NCI-H524 (cell line): Measurements from ENCODE around the gene SAMD9L.

Source experiments
- DNase-seq, 2 experiments: peaks; one replicate each; lab custom pipeline; 2025; lab: John Stamatoyannopoulos, UW

Gene SAMD9L

GRCh38 chr7:93148144-93148543, at the start of gene SAMD9L:
SAMD9L (minus strand) TSS chr7:93148385; CDS start chr7:93135971, 12,414 bp downstream.
- DNase-seq = no peak

GRCh38 chr7:93196336-93196735, 48.2 kb upstream of the SAMD9L start:
- DNase-seq = no peak

- no peak for DNase-seq
These were observed 46.2 kb upstream of the SAMD9L start for GRCh38 chr7:93194386-93194785.

GRCh38 chr7:93188870-93189634, 40.9 kb upstream of the SAMD9L start:
- no peak for DNase-seq

GRCh38 chr7:93185303-93186027, 37.3 kb upstream of the SAMD9L start:
- DNase-seq = no peak

- DNase-seq = no peak
These were observed 31.0 kb upstream of the SAMD9L start for GRCh38 chr7:93179173-93179572.

GRCh38 chr7:93178213-93178612, 30.0 kb upstream of the SAMD9L start:
- DNase-seq = peak in 1 of 2 experiments; percentile 61

GRCh38 chr7:93176992-93177580, 28.9 kb upstream of the SAMD9L start:
- no peak for DNase-seq

GRCh38 chr7:93175219-93175618, 27.0 kb upstream of the SAMD9L start:
- DNase-seq = no peak

- no peak for DNase-seq
These were observed 24.5 kb upstream of the SAMD9L start for GRCh38 chr7:93172683-93173082.

- DNase-seq = no peak
These were observed 23.5 kb upstream of the SAMD9L start for GRCh38 chr7:93171606-93172226.

GRCh38 chr7:93165447-93165846, 17.3 kb upstream of the SAMD9L start:
- DNase-seq = no peak

- DNase-seq = no peak
These were observed 16.6 kb upstream of the SAMD9L start for GRCh38 chr7:93164766-93165165.

- no peak for DNase-seq
These were observed 13.1 kb upstream of the SAMD9L start for GRCh38 chr7:93161181-93161762.

GRCh38 chr7:93160410-93160809, 12.2 kb upstream of the SAMD9L start:
- DNase-seq = no peak

- no peak for DNase-seq
These were observed 11.3 kb upstream of the SAMD9L start for GRCh38 chr7:93159490-93159889.

- DNase-seq = no peak
These were observed 8.7 kb upstream of the SAMD9L start for GRCh38 chr7:93156884-93157283.

- DNase-seq = no peak
These were observed 2.1 kb upstream of the SAMD9L start for GRCh38 chr7:93150200-93150835.

GRCh38 chr7:93148727-93149126, 542 bp upstream of the SAMD9L start:
- no peak for DNase-seq

- DNase-seq = no peak
These were observed 822 bp downstream of the SAMD9L start for GRCh38 chr7:93147363-93147762.

GRCh38 chr7:93146472-93147141, 1.6 kb downstream of the SAMD9L start:
- DNase-seq = no peak
